Posterior vena cava (tissue), 2 donors: Measurements from ENCODE around the gene ZSWIM8. TPM values are rescaled to one million over a fixed set of nuclear protein-coding genes. Genes with fewer than 3 reads are reported as not detected.
A peak's percentile ranks its signal among the peaks of the same experiment; 100 is the strongest.
"Not testable (repeated sequence)": the region's sequence is repeated elsewhere in the genome, so short reads cannot be mapped to it uniquely, and the experiment has no call there.

ENCODE experiments used
- DNase-seq: peaks from one replicate; pipeline ENCODE4 v3.0.0-alpha.2; 2020; ENCODE audit warnings: low spot score
- intact Hi-C, 2 donors: fragments of 100-400 bp; cut with DNase I; formaldehyde crosslinking; loops; one replicate each; pipeline versions ENCODE4 v1.14.1 to v1.14.2; 2022 to 2023
- total RNA-seq, 2 donors: library from RNA; stranded (reverse); fragmentation: NEBNext Ultra II Directional; extraction: Animal tissue kit (Norgen Biotek cat#: 25700); gene quantifications; one replicate each; pipeline ENCODE4 v1.2.1, GENCODE V29; 2021
- donor health status: DM: yes; HTN: yes; CAD: no.
- donor health status: DM: yes; HTN: yes; CAD: no.

ZSWIM8 gene
- total RNA-seq, 2 donors from 2014 or later = 73.4 to 92.0 TPM

DNA sequence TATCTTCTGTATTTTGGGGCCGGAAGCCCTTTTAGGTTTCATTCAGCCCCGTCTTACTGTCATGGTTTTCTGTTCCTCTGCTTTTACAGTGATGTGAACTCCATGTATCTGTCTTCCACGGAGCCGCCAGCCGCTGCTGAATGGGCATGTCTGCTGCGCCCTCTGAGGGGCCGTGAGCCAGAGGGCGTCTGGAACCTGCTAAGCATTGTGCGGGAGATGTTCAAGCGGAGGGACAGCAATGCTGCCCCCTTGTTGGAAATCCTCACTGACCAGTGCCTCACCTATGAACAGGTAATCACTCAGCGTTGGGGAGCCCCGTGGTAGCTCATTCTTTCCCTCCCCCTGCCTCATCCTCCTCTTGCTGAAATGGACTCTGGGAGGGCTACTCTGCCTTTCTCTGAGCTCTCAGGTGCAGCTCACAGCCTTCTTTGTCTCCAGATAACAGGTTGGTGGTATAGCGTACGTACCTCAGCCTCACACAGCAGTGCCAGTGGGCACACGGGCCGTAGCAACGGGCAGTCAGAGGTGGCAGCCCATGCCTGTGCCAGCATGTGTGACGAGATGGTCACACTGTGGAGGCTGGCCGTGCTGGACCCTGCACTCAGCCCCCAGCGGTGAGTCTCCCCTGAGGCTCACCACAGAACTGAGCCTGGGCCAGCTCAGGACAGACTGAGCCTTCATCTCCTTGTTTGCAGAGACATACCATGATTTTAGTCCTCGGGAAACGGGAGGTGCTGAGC, 5.7 kb downstream of the ZSWIM8 start:
- intact Hi-C loops = no loop called here

DNA sequence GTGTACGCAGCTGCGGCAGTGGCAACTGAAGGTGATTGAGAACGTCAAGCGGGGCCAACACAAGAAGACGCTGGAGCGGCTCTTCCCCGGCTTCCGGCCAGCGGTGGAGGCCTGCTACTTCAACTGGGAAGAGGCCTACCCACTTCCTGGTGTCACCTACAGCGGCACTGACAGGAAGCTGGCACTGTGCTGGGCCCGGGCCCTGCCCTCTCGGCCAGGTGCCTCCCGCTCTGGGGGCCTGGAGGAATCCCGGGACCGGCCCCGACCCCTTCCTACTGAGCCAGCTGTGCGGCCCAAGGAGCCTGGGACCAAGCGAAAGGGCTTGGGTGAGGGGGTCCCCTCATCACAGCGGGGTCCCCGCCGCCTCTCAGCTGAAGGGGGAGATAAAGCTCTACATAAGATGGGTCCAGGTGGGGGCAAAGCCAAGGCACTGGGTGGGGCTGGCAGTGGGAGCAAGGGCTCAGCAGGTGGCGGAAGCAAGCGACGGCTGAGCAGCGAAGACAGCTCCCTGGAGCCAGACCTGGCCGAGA, 6.5 kb downstream of the ZSWIM8 start:
- intact Hi-C loops = no loop called here
- peak; percentile 80 for DNase-seq

More for the DNA sequence above, 5.7 kb downstream of the ZSWIM8 start:
- peak; percentile 70 for DNase-seq

- intact Hi-C loops = no loop called here
- DNase-seq = peak; percentile 66
Observed at GRCh38 chr10:73793456-73793855, 8.1 kb downstream of the ZSWIM8 start.

DNA sequence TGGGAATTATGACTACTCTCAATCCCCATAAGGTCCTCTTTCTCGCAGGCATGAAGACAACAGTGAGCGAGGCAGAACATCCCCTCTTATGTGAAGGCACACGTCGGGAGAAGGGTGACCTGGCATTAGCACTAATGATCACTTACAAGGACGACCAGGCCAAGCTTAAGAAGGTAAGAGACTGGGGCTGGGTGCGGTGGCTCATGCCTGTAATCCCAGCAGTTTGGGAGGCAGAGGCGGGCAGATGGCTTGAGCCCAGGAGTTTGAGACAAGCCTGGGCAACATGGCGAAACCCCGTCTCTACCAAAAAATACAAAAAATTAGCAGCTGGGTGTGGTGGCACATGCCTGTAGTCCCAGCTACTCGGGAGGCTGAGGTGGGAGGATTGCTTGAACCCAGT, 10.1 kb downstream of the ZSWIM8 start:
- intact Hi-C loops = not testable (repeated sequence)
- DNase-seq = peak; percentile 40

DNA sequence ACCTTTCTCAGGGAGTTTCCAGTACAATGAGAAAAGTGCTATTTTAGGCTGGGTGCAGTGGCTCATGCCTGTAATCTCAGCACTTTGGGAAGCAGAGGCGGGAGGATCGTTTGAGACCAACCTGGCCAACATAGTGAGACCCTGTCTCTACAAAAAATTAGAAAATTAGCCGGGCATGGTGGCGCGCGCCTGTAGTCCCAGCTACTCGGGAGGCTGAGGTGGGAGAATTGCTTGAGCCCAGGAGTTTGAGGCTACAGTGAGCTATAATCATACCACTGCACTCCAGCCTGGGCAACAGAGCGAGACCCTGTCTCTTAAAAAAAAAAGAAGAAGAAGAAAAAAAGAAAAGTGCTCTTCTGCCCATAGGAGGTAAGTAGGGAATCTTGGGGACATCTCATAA, 10.6 kb downstream of the ZSWIM8 start:
- intact Hi-C loops = not testable (repeated sequence)
- peak; percentile 16 for DNase-seq

- intact Hi-C loops = no loop called here
- peak; percentile 74 for DNase-seq
Observed at GRCh38 chr10:73796766-73797165, 11.4 kb downstream of the ZSWIM8 start.

GRCh38 chr10:73797324-73798025, 12.1 kb downstream of the ZSWIM8 start:
- intact Hi-C loops = no loop called here
- DNase-seq = peak; percentile 84

DNA sequence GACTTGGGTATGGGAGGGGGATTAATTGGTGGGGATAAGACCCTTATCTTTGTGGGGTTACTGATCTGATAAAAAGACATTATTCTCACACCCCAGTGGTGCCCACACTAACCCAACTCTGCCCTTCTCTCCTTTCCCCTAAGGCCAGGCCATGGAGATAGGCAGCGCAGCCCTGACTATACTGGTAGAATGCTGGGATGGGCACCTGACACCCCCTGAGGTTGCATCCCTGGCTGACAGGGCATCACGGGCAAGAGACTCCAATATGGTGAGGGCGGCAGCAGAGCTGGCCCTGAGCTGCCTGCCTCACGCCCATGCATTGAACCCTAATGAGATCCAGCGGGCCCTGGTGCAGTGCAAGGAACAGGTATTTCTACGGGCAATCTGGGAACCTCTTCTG, 12.7 kb downstream of the ZSWIM8 start:
- DNase-seq = peak; percentile 74
- intact Hi-C loops = no loop called here

- DNase-seq = peak; percentile 74
- intact Hi-C loops = no loop called here
Observed at GRCh38 chr10:73798927-73799560, 13.6 kb downstream of the ZSWIM8 start.

DNA sequence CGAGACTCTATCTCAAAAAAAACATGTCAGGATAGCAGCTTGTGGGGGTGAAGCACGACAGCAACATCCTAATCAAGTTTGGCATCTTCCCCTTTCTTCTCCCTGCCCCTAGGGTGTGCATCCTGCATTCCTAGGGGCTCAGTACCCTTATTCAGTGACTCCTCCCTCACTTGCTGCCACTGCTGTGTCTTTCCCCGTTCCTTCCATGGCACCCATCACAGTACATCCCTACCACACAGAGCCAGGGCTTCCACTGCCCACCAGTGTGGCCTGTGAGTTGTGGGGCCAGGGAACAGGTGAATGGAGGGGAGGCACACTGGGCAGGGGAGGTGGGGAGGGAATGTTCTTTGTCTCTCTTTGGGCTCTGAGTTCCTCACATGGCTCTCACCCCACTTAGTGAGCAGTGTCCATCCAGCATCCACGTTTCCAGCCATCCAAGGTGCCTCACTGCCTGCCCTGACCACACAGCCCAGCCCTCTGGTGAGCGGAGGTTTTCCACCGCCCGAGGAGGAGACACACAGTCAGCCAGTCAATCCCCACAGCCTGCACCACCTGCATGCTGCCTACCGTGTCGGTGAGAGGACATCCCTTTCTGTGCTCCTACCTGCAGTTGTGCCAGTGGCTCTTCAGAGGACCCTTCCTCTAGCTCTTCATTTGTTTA, 14.6 kb downstream of the ZSWIM8 start:
- DNase-seq = peak; percentile 71
- intact Hi-C loops = no loop called here

DNA sequence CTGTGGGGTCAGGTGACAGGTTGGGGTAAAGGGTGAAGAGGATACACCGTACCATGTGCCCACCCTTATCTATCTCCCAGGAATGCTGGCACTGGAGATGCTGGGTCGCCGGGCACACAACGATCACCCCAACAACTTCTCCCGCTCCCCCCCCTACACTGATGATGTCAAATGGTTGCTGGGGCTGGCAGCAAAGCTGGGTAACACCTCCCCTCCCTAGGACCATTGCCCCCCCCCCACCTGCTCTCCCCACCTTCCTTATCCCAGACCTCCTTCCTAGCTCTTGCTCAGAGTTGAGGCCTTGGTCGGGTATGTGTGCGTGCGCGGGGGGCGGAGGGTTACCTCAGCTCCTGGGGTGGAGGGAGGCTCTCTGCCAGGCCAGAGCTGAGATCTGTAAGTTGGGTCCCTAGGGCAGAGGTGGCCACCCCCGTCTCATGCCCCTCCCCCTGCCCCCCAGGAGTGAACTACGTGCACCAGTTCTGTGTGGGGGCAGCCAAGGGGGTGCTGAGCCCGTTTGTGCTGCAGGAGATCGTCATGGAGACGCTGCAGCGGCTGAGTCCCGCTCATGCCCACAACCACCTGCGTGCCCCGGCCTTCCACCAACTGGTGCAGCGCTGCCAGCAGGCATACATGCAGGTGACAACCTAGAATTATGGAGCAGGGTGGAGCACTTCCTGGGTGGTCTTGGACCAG, 15.3 kb downstream of the ZSWIM8 start:
- intact Hi-C loops = no loop called here
- peak; percentile 66 for DNase-seq

- peak; percentile 51 for DNase-seq
- intact Hi-C loops = no loop called here
Observed at GRCh38 chr10:73801253-73801590, 15.8 kb downstream of the ZSWIM8 start.

DNA sequence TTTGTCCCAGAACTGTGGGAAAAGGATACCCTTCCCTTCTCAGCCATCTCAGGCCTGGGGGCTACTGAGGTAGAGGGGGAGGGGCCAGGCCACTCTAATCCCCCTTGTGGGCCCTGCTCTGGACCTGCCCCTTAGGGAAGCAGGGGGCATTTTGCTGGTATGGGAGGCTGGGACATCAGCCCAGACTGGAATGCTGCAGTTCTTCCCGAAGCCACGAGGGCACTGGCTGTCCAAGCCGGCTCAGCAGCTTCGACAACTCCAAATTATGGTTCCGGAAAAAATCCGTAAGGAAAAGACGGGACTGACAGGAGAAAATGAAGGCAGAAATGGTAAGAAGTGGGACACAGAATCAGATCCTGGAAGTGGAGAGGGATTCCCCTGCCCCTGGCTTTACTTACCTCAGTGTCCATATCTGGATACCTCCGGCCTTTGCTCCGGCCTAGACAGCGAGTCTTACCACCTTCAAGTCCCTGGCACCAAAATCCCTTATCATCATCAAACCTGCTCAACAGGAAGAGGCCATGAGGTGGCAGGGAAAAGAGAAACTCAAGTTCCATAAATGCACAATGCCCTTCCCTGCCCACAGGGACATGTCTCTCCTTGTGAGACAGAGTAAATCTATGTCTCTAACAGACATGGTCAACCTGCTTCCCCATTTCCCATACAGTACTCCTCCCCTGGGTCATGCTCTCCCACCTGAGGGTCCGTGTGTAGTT, 17.0 kb downstream of the ZSWIM8 start:
- peak; percentile 67 for DNase-seq
- intact Hi-C loops = no loop called here

DNA sequence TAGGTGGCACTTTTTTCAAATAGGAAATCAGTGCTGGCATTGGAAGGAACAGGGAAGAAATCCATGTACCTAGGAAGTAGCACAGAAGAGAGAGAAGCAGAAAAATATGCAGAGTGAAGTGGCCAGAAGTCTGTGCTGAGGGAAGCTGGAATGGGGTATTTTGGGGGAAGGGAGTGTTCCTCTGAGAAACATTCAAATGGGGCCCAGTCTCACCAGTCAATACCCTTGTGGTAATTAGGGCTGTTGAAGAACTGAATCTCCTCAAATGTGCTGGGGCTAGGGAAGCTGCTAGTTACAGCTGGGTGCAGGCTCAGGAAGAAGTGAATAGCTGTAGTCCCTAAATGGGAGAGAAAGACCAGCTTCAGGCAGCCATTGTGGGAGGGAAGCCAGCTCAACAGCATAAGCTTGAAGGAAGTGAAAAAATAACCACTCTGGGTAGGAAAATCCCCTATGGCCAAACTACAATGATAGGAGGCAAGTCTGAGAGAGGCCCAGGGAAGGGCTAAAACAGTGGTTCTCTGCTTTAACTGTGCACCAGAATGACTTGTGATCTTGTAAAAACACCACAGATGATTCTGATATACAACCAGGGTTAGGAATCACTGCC, 18.4 kb downstream of the ZSWIM8 start:
- intact Hi-C loops = loop anchor here in 1 of 2 donors (1.0 kb wide), 1 partner anchor 22 kb away; no protein-coding TSS in a partner anchor
- DNase-seq = peak; percentile 32

DNA sequence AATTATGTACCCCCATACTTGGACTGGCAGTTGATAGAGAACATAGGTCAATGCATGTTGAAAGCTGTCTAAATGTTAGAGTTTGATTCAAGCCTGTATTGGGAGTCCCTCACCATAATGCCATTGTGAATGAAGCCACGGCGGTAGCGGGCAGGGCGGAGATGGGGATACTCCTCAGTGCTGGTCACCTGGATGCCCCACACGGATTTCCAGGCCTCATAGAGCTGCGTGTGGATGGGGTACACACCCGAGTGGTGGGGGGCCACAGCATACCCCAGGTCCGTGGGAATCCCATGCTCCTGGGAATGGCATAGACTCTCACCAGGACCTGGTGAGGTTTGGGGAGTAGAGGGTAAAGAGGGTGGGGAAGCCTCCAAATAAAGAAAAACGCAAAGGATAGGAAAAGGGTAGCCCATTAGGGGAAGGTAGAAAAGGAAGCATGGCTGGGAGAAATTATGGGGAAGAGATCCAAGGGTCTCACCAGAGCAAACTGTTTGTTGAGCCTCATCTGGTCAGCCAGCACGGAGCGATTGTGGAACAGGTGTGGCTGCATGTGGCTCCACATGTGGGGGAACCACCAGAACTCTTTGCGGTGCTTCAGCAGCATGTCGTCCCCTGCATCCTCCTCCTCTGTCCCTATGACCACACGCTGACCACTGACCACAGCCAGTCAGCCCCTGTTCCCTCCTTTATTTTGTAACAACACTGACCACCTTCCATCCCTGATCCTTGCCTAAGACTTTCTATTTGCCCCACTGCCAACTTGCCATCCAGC, 21.0 kb downstream of the ZSWIM8 start:
- DNase-seq = peak; percentile 67
- intact Hi-C loops = no loop called here

DNA sequence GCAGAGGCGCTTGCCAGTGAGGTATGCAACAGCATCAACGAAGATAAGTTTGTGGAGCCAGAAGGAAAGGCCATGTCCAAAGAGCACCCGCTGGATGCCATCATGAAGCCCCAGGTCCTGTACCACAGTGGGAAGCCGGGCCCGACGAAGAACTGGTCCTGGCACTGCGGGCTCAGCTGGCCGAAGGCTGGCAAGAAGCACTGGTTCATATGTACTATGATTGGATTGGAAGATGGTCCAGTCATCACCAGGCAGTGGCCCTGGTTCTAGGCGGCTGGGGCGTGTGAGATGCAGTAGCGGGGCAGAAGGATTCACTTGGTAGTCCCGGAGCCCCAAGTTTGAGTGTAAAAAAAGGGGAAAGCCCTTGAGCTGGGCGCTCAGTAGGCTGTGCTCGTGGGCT, 22.1 kb downstream of the ZSWIM8 start:
- peak; percentile 78 for DNase-seq
- intact Hi-C loops = no loop called here
